DLD1 (cell line): ENCODE data around the gene CBLB.

Experiments used
- in situ Hi-C: cut with HindIII; loops from 2 replicates; pipeline ENCODE4 v1.10.0; 2017; ENCODE audit warnings: low sequenced_read_pairs

Gene CBLB

GRCh38 chr3:105868742-105869530, at the start of gene CBLB:
Gene CBLB, minus strand, starts transcription at chr3:105869012. Its CDS starts 1,435 bp downstream, at chr3:105867577.
- in situ Hi-C loops: no loop called here

- in situ Hi-C loops: no loop called here
These were observed 48.0 kb upstream of the CBLB start for GRCh38 chr3:105916767-105917166.

- in situ Hi-C loops: no loop called here
These were observed 46.7 kb upstream of the CBLB start for GRCh38 chr3:105915524-105915923.

- in situ Hi-C loops: no loop called here
These were observed 44.8 kb upstream of the CBLB start for GRCh38 chr3:105913616-105914015.

- in situ Hi-C loops: no loop called here
These were observed 44.1 kb upstream of the CBLB start for GRCh38 chr3:105912891-105913290.

GRCh38 chr3:105911496-105911895, 42.7 kb upstream of the CBLB start:
- in situ Hi-C loops: no loop called here

GRCh38 chr3:105907777-105908176, 39.0 kb upstream of the CBLB start:
- in situ Hi-C loops: no loop called here

- in situ Hi-C loops: no loop called here
These were observed 38.0 kb upstream of the CBLB start for GRCh38 chr3:105906836-105907235.

- in situ Hi-C loops: no loop called here
These were observed 37.5 kb upstream of the CBLB start for GRCh38 chr3:105906345-105906744.

- in situ Hi-C loops: no loop called here
These were observed 36.5 kb upstream of the CBLB start for GRCh38 chr3:105905328-105905727.

- in situ Hi-C loops: no loop called here
These were observed 36.0 kb upstream of the CBLB start for GRCh38 chr3:105904678-105905284.

- in situ Hi-C loops: no loop called here
These were observed 35.4 kb upstream of the CBLB start for GRCh38 chr3:105904251-105904650.

- in situ Hi-C loops: no loop called here
These were observed 30.7 kb upstream of the CBLB start for GRCh38 chr3:105899516-105899915.

- in situ Hi-C loops: no loop called here
These were observed 22.3 kb upstream of the CBLB start for GRCh38 chr3:105891101-105891500.

GRCh38 chr3:105888621-105889579, 20.1 kb upstream of the CBLB start:
- in situ Hi-C loops: no loop called here

- in situ Hi-C loops: no loop called here
These were observed 16.4 kb upstream of the CBLB start for GRCh38 chr3:105885256-105885655.

GRCh38 chr3:105883798-105884377, 15.1 kb upstream of the CBLB start:
- in situ Hi-C loops: no loop called here

- in situ Hi-C loops: no loop called here
These were observed 12.0 kb upstream of the CBLB start for GRCh38 chr3:105880681-105881290.

- in situ Hi-C loops: no loop called here
These were observed 9.2 kb upstream of the CBLB start for GRCh38 chr3:105878061-105878460.

GRCh38 chr3:105877336-105877910, 8.6 kb upstream of the CBLB start:
- in situ Hi-C loops: no loop called here
